MCF 10A (cell line): Measurements from ENCODE around the gene ARSD. TPM values are rescaled to one million over a fixed set of nuclear protein-coding genes. Genes with fewer than 3 reads are reported as not detected.
A peak's percentile ranks its signal among the peaks of the same experiment; 100 is the strongest.
"Not testable (repeated sequence)": the region's sequence is repeated elsewhere in the genome, so short reads cannot be mapped to it uniquely, and the experiment has no call there.

ENCODE experiments used
- BruUV-seq: library from RNA; stranded (reverse); fragments of 400-500 nt; replicated peaks from 2 replicates; lab custom pipeline; 2021; lab: Mats Ljungman, UMichigan
- CTCF ChIA-PET: fragments of 300-600 bp; sonication (Branson Sonifier 250); formaldehyde crosslinking; extraction: SDS; loops from one replicate; lab custom pipeline; 2021; ENCODE audit warnings: antibody characterized with exemption, inconsistent platforms; lab: Yijun Ruan, JAX
- POLR2A ChIA-PET: fragments of 300-600, 350-650 bp; sonication (Branson Sonifier 250); formaldehyde crosslinking; extraction: SDS; loops from one replicate; lab custom pipeline; 2020; ENCODE audit warnings: antibody characterized with exemption, inconsistent platforms; lab: Yijun Ruan, JAX
- DNase-seq: peaks from one replicate; pipeline ENCODE4 v3.0.0-alpha.2; 2018; ENCODE audit not compliant: unreplicated experiment
- H3K27ac Mint-ChIP-seq: one replicate; pipeline ENCODE4 v1.8.0; 2022; ENCODE audit warnings: mild to moderate bottlenecking, low read depth, mixed read lengths; ENCODE audit not compliant: unreplicated experiment
- H3K27me3 Mint-ChIP-seq: one replicate; pipeline ENCODE4 v1.8.0; 2022; ENCODE audit warnings: mixed read lengths; ENCODE audit not compliant: insufficient read depth, unreplicated experiment
- H3K36me3 Mint-ChIP-seq: one replicate; pipeline ENCODE4 v1.8.0; 2022; ENCODE audit warnings: mild to moderate bottlenecking, moderate library complexity, mixed read lengths; ENCODE audit not compliant: insufficient read depth, unreplicated experiment
- H3K4me1 Mint-ChIP-seq: one replicate; pipeline ENCODE4 v1.8.0; 2022; ENCODE audit warnings: mixed read lengths; ENCODE audit not compliant: insufficient read depth, unreplicated experiment
- H3K4me3 Mint-ChIP-seq: one replicate; pipeline ENCODE4 v1.8.0; 2022; ENCODE audit warnings: mild to moderate bottlenecking, moderate library complexity, mixed read lengths; ENCODE audit not compliant: unreplicated experiment
- H3K9me3 Mint-ChIP-seq: one replicate; pipeline ENCODE4 v1.8.0; 2022; ENCODE audit warnings: mixed read lengths; ENCODE audit not compliant: unreplicated experiment
- intact Hi-C: fragments of 100-400 bp; cut with micrococcal nuclease; formaldehyde crosslinking; loops from 2 replicates; pipeline ENCODE4 v1.14.1; 2022
- total RNA-seq: library from RNA; stranded (reverse); gene quantifications from 2 replicates; pipeline ENCODE4 v1.2.3, GENCODE V29; 2022
- TF ChIP-seq, protein P1 (sequence below): fragments of 200-600 bp; IDR thresholded peaks from one replicate; pipeline ENCODE4 v1.8.0; 2022; ENCODE audit warnings: antibody characterized with exemption, mild to moderate bottlenecking; ENCODE audit not compliant: unreplicated experiment

Gene ARSD
- total RNA-seq, 1 experiment from 2014 or later, result 21.5 TPM

DNA sequence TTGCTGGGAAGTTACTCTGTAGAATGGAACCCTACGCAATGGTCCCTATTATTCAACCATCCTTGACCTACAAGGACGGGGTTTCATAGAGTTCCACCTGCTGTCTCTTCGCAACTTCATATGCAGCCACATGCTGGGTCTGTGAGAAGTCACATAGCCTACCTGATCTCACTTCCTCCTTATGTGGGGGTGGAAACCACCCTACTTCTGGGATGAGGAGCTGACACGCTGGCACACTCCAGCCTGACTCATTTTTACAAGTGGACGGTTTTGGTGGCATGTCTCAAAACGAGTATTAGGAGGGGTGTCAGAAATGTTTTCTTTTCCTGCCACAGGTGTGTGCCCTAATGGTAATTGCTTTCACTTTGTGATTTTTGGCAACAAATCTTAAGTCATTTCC lies 36.8 kb upstream of the ARSD start:
- intact Hi-C loops, result no loop called here
- BruUV-seq, result no TSS peak
- CTCF ChIA-PET, result no interaction called here
- peaks cover 5% of the 10 kb centered on the region for H3K4me1 Mint-ChIP-seq
- H3K36me3 Mint-ChIP-seq, result no peaks in the 10 kb centered on the region
- TF ChIP-seq, protein P1, sequence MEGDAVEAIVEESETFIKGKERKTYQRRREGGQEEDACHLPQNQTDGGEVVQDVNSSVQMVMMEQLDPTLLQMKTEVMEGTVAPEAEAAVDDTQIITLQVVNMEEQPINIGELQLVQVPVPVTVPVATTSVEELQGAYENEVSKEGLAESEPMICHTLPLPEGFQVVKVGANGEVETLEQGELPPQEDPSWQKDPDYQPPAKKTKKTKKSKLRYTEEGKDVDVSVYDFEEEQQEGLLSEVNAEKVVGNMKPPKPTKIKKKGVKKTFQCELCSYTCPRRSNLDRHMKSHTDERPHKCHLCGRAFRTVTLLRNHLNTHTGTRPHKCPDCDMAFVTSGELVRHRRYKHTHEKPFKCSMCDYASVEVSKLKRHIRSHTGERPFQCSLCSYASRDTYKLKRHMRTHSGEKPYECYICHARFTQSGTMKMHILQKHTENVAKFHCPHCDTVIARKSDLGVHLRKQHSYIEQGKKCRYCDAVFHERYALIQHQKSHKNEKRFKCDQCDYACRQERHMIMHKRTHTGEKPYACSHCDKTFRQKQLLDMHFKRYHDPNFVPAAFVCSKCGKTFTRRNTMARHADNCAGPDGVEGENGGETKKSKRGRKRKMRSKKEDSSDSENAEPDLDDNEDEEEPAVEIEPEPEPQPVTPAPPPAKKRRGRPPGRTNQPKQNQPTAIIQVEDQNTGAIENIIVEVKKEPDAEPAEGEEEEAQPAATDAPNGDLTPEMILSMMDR, result no peak
- no peak overlapping the region for H3K27ac Mint-ChIP-seq
- DNase-seq, result no peak
- H3K27me3 Mint-ChIP-seq, result peaks cover 14% of the 10 kb centered on the region
- no peaks in the 10 kb centered on the region for H3K9me3 Mint-ChIP-seq
- no peak overlapping the region for H3K4me3 Mint-ChIP-seq
- POLR2A ChIA-PET, result no interaction called here

DNA sequence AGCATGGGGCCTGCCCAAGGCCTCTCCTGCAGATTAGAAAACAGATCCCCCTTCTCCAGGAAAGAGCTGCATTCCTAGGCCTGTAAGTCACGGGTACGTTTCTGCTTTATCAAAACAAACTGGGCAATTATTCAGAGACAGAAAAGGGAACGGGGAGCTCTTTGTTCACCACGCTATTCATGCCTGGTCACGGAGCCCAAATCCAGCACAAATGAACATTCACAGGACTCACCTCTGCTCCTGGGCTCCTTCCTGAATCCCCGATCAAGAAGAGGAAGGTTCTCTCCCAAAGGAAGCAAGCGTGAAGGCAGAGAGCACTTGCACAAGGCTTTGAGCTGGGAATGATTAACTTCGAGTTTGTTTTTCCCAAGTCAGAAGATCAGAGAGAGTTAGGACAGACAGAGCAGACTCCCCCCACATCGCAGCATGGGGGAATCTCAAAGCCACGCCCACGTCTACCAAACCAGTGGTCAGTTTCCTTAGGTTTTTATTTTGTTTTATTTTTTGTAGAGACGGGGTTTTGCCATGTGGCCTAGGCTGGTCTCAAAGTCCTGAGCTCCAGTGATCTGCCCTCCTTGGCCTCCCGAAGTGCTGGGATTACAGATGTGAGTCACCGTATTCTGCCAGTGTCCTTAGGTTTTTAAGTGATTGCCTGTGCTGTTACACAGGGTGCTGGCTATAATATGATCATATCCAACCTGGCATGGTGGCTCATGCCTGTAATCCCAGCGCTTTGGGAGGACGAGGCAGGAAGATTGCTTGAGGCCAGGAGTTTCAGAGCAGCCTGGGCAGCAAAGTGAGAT lies 35.1 kb upstream of the ARSD start:
- peak; percentile 12 for DNase-seq
- H3K4me3 Mint-ChIP-seq, POLR2A ChIA-PET, intact Hi-C loops, BruUV-seq, H3K36me3 Mint-ChIP-seq, H3K4me1 Mint-ChIP-seq, H3K27ac Mint-ChIP-seq, H3K9me3 Mint-ChIP-seq: not testable (repeated sequence)
- peaks cover 21% of the 10 kb centered on the region for H3K27me3 Mint-ChIP-seq
- CTCF ChIA-PET, result interaction anchor here (0.8 kb wide), 1 partner anchor 36 kb away, joined by 3 read pairs; no protein-coding TSS in a partner anchor

DNA sequence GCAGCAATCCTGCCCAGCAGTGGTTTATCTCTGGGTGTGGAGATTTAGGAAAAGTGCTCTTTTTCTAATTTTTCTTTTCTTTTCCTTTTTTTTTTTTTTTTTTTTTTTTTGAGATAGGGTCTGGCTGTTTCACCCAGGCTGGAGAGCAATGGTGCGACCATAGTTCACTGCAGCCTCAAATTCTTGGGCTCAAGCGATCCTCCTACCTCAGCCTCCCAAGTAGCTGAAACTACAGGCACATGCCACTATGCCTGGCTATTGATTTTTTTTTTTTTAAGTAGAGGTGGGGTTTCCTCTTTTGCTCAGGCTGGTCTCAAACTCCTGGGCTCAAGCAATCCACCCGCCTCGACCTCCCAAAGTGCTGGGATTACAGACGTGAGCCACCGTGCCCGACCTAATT lies 34.3 kb upstream of the ARSD start:
- H3K27ac Mint-ChIP-seq, H3K4me3 Mint-ChIP-seq, H3K9me3 Mint-ChIP-seq, DNase-seq, intact Hi-C loops, BruUV-seq, H3K36me3 Mint-ChIP-seq, POLR2A ChIA-PET, H3K4me1 Mint-ChIP-seq: not testable (repeated sequence)
- peaks cover 29% of the 10 kb centered on the region for H3K27me3 Mint-ChIP-seq
- CTCF ChIA-PET, result interaction anchor here (0.8 kb wide), 1 partner anchor 36 kb away, joined by 3 read pairs; no protein-coding TSS in a partner anchor

DNA sequence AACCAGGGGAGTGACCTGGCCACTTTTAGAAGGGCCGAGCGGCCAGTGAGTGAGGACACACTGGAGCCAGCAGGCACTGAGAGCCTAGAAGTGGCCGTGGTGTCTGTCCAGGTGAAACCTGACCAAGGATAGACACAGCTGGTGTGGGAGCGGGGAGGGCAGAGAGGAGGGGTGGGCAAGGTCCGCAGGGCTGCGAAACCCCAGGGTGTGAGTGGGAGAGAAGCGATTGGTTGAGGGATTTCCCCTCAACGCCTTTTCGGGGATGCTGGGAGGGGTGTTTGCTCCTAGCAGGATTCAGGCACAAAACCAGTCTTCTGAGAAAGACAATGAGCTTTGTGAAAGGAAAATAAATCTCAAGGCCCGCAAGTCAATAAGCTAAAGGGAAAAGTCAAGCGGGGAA lies 33.2 kb upstream of the ARSD start:
- no peak overlapping the region for H3K27ac Mint-ChIP-seq
- intact Hi-C loops, result no loop called here
- CTCF ChIA-PET, result no interaction called here
- no peak for DNase-seq
- no peaks in the 10 kb centered on the region for H3K9me3 Mint-ChIP-seq
- TF ChIP-seq, protein P1, result no peak
- no TSS peak for BruUV-seq
- H3K27me3 Mint-ChIP-seq, result peaks cover 29% of the 10 kb centered on the region
- H3K4me1 Mint-ChIP-seq, result peaks cover 5% of the 10 kb centered on the region
- no peak overlapping the region for H3K4me3 Mint-ChIP-seq
- H3K36me3 Mint-ChIP-seq, result no peaks in the 10 kb centered on the region
- POLR2A ChIA-PET, result no interaction called here

DNA sequence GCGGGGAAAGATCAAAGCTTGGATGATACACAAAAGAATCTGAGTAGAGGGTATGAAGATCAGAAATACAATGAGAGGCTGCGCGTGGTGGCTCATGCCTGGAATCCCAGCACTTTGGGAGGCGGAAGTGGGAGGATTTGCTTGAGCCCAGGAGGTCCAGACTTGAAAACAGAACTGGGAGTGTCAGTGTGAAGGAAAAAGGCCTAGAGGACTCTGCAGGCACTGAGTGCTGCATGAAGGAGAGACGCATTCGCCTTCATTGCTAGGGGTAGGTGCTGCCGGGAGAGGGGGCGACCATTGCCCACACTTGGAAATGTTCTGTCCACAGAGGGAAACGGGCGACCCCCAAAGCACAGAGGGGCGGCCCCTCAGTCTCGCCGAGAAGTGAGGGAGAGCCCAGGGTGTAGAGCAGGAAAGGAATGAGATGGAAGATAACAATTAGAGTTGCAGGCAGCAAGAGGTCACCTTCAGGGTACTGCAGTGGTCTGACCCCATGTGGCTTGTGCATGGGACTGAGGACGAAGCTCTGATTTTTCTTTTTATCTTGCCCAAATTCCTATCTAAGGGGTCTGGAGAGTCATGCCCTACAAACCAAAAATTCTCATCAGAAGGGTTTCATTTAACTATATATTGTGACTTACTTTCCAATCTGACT lies 31.8 kb upstream of the ARSD start:
- H3K27ac Mint-ChIP-seq, result no peak overlapping the region
- BruUV-seq, result no TSS peak
- ChIA-PET POLR2A (no interaction called here), CTCF (no interaction called here)
- no peak overlapping the region for H3K4me3 Mint-ChIP-seq
- TF ChIP-seq, protein P1, result no peak
- peaks cover 5% of the 10 kb centered on the region for H3K4me1 Mint-ChIP-seq
- intact Hi-C loops, result no loop called here
- no peak for DNase-seq
- no peaks in the 10 kb centered on the region for H3K36me3 Mint-ChIP-seq
- H3K27me3 Mint-ChIP-seq, result peaks cover 29% of the 10 kb centered on the region
- H3K9me3 Mint-ChIP-seq, result no peaks in the 10 kb centered on the region
